DND-41 (cell line): Measurements from ENCODE around the gene LEUTX.

Experiments used
- ATAC-seq: fragments of 200-7000 bp; cut with Tn5 transposase; 3 replicates; pipeline ENCODE4 v1.9.1; 2021; ENCODE audit warnings: low read depth; ENCODE audit not compliant: insufficient read depth
- DNase-seq: peaks from one replicate; pipeline ENCODE4 v3.0.0-alpha.2; 2020
- H2AFZ ChIP-seq: 2 replicates; pipeline ENCODE4 v1.6.0; 2012; ENCODE audit warnings: low read depth, low read length
- H3K27ac ChIP-seq: 2 replicates; pipeline ENCODE4 v1.5.1; 2012; ENCODE audit warnings: low read length, inconsistent platforms
- H3K27me3 ChIP-seq: fragments of 200-600 bp; sonication (generic); 2 replicates; pipeline ENCODE4 v1.6.0; 2012; ENCODE audit warnings: low read length, mild to moderate bottlenecking, inconsistent platforms; ENCODE audit not compliant: insufficient read depth, poor library complexity
- H3K36me3 ChIP-seq: 2 replicates; pipeline ENCODE4 v1.5.1; 2012; ENCODE audit warnings: low read length, inconsistent platforms; ENCODE audit not compliant: insufficient read depth
- H3K4me1 ChIP-seq: 2 replicates; pipeline ENCODE4 v1.5.1; 2012; ENCODE audit warnings: mild to moderate bottlenecking, low read length; ENCODE audit not compliant: insufficient read depth
- H3K4me2 ChIP-seq: 2 replicates; pipeline ENCODE4 v1.6.0; 2012; ENCODE audit warnings: mild to moderate bottlenecking, moderate library complexity, low read length, inconsistent platforms; ENCODE audit not compliant: insufficient read depth
- H3K4me3 ChIP-seq, 2 experiments: fragments of 200-600 bp in 1 of 2; shearing (Covaris generic) in 1 of 2; 2 replicates each; pipeline ENCODE4 v1.5.1; 2012 to 2016; ENCODE audit warnings: inconsistent platforms in 2 of 2, low read length in 2 of 2, mild to moderate bottlenecking in 2 of 2, low read depth in 1 of 2, moderate library complexity in 1 of 2
- H3K79me2 ChIP-seq: 2 replicates; pipeline ENCODE4 v1.6.0; 2012; ENCODE audit warnings: low read length, inconsistent platforms; ENCODE audit not compliant: insufficient read depth
- H3K9ac ChIP-seq: 2 replicates; pipeline ENCODE4 v1.6.0; 2012; ENCODE audit warnings: low read depth, mild to moderate bottlenecking, inconsistent platforms, low read length, moderate library complexity
- H3K9me3 ChIP-seq: 2 replicates; pipeline ENCODE4 v1.5.1; 2012; ENCODE audit warnings: low read length, moderate library complexity, mild to moderate bottlenecking, inconsistent platforms; ENCODE audit not compliant: insufficient read depth, severe bottlenecking
- H4K20me1 ChIP-seq: 2 replicates; pipeline ENCODE4 v1.6.0; 2012; ENCODE audit warnings: low read length; ENCODE audit not compliant: insufficient read depth
- EZH2 ChIP-seq: IDR thresholded peaks from 3 replicates; pipeline ENCODE4 v1.6.1; 2012; ENCODE audit warnings: borderline replicate concordance, low read depth, mild to moderate bottlenecking, moderate library complexity, low read length, inconsistent platforms; ENCODE audit not compliant: severe bottlenecking
- TF ChIP-seq, protein P1 (sequence below): IDR thresholded peaks from 2 replicates; pipeline ENCODE4 v1.5.1; 2012; ENCODE audit warnings: borderline replicate concordance, low read length, moderate library complexity, mild to moderate bottlenecking; ENCODE audit not compliant: poor library complexity, severe bottlenecking; ENCODE audit errors: extremely low read depth

The LEUTX gene, protein sequence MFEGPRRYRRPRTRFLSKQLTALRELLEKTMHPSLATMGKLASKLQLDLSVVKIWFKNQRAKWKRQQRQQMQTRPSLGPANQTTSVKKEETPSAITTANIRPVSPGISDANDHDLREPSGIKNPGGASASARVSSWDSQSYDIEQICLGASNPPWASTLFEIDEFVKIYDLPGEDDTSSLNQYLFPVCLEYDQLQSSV

DNA sequence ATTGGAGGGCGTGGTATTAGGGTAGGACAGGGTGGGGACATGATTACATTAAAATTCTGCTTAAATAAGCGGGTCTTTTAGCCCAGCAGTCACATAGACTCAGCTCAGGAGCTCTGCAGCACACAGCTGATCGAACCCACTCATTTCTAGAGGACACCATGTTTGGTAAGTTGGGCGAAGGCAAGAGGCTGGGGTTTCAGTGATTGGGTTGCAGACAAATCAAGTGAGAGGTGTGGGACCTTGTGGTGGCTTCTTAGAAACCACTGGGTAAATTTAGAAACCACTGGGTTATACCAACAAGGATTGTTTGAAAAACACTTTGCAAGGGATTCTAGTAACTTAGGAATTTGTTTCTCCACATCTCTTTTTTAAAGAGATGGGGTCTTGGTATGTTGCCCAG, at the start of gene LEUTX:
Gene LEUTX, plus strand, starts transcription at position 92 of the 400 bp plus-strand sequence. Its CDS starts 67 bp downstream, at position 159.
- no peaks in the 10 kb centered on the region for H3K4me1 ChIP-seq
- ATAC-seq = no peak
- no peak for TF ChIP-seq EZH2
- TF ChIP-seq, protein P1, sequence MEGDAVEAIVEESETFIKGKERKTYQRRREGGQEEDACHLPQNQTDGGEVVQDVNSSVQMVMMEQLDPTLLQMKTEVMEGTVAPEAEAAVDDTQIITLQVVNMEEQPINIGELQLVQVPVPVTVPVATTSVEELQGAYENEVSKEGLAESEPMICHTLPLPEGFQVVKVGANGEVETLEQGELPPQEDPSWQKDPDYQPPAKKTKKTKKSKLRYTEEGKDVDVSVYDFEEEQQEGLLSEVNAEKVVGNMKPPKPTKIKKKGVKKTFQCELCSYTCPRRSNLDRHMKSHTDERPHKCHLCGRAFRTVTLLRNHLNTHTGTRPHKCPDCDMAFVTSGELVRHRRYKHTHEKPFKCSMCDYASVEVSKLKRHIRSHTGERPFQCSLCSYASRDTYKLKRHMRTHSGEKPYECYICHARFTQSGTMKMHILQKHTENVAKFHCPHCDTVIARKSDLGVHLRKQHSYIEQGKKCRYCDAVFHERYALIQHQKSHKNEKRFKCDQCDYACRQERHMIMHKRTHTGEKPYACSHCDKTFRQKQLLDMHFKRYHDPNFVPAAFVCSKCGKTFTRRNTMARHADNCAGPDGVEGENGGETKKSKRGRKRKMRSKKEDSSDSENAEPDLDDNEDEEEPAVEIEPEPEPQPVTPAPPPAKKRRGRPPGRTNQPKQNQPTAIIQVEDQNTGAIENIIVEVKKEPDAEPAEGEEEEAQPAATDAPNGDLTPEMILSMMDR = no peak
- no peak within 1 kb of the TSS for H3K4me2 ChIP-seq
- H2AFZ ChIP-seq = no peak within 1 kb of the TSS
- no peaks in the 10 kb centered on the region for H3K36me3 ChIP-seq
- H3K27ac ChIP-seq = no peak within 1 kb of the TSS
- H3K27me3 ChIP-seq = peaks cover 32% of the 10 kb centered on the region
- DNase-seq = no peak
- no peaks in the 10 kb centered on the region for H4K20me1 ChIP-seq
- no peaks in the 10 kb centered on the region for H3K9me3 ChIP-seq
- no peaks in the 10 kb centered on the region for H3K79me2 ChIP-seq
- H3K9ac ChIP-seq = no peak within 1 kb of the TSS
- H3K4me3 ChIP-seq = no peak within 1 kb of the TSS

DNA sequence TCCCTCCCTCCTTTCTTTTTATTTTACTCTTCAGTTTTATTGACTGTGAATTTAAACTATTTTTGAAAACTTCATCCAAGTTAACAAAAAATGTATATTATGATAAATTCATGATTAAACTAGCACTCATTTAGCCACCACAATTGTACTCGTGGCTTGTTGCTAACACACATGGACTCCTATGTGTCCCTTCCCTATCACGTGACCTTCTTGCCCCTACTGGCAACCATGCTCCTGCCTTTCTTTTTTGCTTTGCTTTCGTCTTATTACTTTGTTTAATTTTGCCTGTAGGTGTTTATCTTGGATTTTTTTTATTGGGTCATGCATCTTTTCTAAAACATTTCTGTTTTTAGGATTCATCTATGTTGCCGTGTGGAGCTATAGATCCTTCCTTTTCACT, 49.1 kb upstream of the LEUTX start:
- Histone ChIP-seq H2AFZ (no peak overlapping the region), H3K4me2 (no peak overlapping the region), H3K9ac (no peak overlapping the region), H4K20me1 (no peaks in the 10 kb centered on the region), H3K4me1 (no peaks in the 10 kb centered on the region), H3K27ac (no peak overlapping the region), H3K36me3 (no peaks in the 10 kb centered on the region), H3K4me3 (no peak overlapping the region), H3K27me3 (peaks cover 16% of the 10 kb centered on the region), H3K9me3 (no peaks in the 10 kb centered on the region), H3K79me2 (no peaks in the 10 kb centered on the region)
- TF ChIP-seq, protein P1 = no peak
- TF ChIP-seq EZH2 = no peak
- no peak for ATAC-seq
- no peak for DNase-seq

DNA sequence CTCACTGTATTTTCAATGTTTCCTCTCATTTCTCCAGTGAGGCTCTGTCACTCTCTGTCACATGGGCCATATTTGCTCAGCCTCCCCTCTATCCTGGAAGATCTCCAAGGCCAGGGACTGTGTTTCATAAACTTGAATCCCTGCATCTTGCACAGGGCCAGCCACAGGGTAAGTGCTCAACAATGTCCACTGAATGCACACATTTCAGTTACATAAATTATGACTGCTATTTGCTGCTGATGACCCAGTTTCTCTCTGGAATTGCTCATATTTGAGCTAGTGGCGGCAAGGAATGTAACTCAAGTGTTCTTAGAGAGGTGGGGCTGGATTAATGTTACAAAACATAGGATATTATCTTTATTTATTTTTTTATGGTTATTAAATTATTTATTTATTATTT, 47.0 kb upstream of the LEUTX start:
- ATAC-seq = no peak

More for the DNA sequence above, 47.0 kb upstream of the LEUTX start:
- H3K27ac ChIP-seq = no peak overlapping the region
- H2AFZ ChIP-seq = no peak overlapping the region
- H3K79me2 ChIP-seq = no peaks in the 10 kb centered on the region
- H3K4me2 ChIP-seq = no peak overlapping the region
- H3K4me1 ChIP-seq = no peaks in the 10 kb centered on the region
- no peak for TF ChIP-seq EZH2
- TF ChIP-seq, protein P1 = no peak
- no peak overlapping the region for H3K9ac ChIP-seq
- H3K4me3 ChIP-seq = no peak overlapping the region
- H3K27me3 ChIP-seq = peaks cover 9% of the 10 kb centered on the region
- no peaks in the 10 kb centered on the region for H3K36me3 ChIP-seq
- no peaks in the 10 kb centered on the region for H3K9me3 ChIP-seq
- H4K20me1 ChIP-seq = no peaks in the 10 kb centered on the region
- DNase-seq = no peak
